SK-N-SH (cell line): ENCODE measurements around the gene STEAP3. TPM values are rescaled to one million over a fixed set of nuclear protein-coding genes. Genes with fewer than 3 reads are reported as not detected.

ENCODE experiments used
- CTCF ChIA-PET: fragments of 300-600, 350-600 bp; formaldehyde crosslinking; extraction: SDS; loops from one replicate; lab custom pipeline; 2021; lab: Yijun Ruan, JAX
- POLR2A ChIA-PET: fragments of 350-600 bp; sonication (Branson Sonifier 250); formaldehyde crosslinking; extraction: SDS; loops from one replicate; lab custom pipeline; 2020; ENCODE audit warnings: antibody characterized with exemption, inconsistent platforms; lab: Yijun Ruan, JAX
- DNase-seq: peaks from one replicate; pipeline ENCODE4 v3.0.0; 2012
- H2AFZ ChIP-seq: fragments of 200-600 bp; sonication (generic); 2 replicates; pipeline ENCODE4 v1.8.1; 2016; ENCODE audit warnings: antibody characterized with exemption, mild to moderate bottlenecking, low read depth
- H3F3A ChIP-seq: fragments of 200-600 bp; sonication (generic); replicated peaks from 2 replicates; pipeline ENCODE3; 2016; ENCODE audit warnings: antibody characterized with exemption, mild to moderate bottlenecking; ENCODE audit not compliant: insufficient read depth
- H3K27ac ChIP-seq, 2 experiments: fragments of 200-500 bp in 1 of 2; fragments of 200-600 bp in 1 of 2; sonication (Bioruptor generic) in 1 of 2; sonication (generic), shearing (Covaris generic) in 1 of 2; 2 replicates each; pipeline versions ENCODE4 v1.5.1 to v1.6.1; 2014 to 2016; ENCODE audit warnings: low read depth in 2 of 2, inconsistent platforms in 1 of 2, low read length in 1 of 2, mild to moderate bottlenecking in 1 of 2, mixed read lengths in 1 of 2
- H3K27me3 ChIP-seq: fragments of 200-600 bp; sonication (generic), shearing (Covaris generic); 2 replicates; pipeline ENCODE4 v1.6.1; 2016; ENCODE audit warnings: mixed run types; ENCODE audit not compliant: insufficient read depth
- H3K36me3 ChIP-seq, 2 experiments: fragments of 200-500 bp in 1 of 2; fragments of 200-600 bp in 1 of 2; sonication (Bioruptor generic) in 1 of 2; sonication (generic) in 1 of 2; replicated peaks in 1 of 2; 2 replicates each; pipeline versions ENCODE3 to v1.5.1; 2014 to 2016; ENCODE audit warnings: low read length in 1 of 2, mild to moderate bottlenecking in 1 of 2; ENCODE audit not compliant: insufficient read depth in 2 of 2, control insufficient read depth in 1 of 2
- H3K4me1 ChIP-seq, 2 experiments: fragments of 200-500 bp in 1 of 2; fragments of 200-600 bp in 1 of 2; sonication (Bioruptor generic) in 1 of 2; sonication (generic), shearing (Covaris generic) in 1 of 2; 2 replicates each; pipeline versions ENCODE4 v1.5.1 to v1.6.1; 2014 to 2016; ENCODE audit warnings: low read depth in 1 of 2, low read length in 1 of 2, mixed run types in 1 of 2; ENCODE audit not compliant: insufficient read depth in 2 of 2, control insufficient read depth in 1 of 2
- H3K4me2 ChIP-seq: fragments of 200-600 bp; sonication (generic), shearing (Covaris generic); 2 replicates; pipeline ENCODE4 v1.6.1; 2017; ENCODE audit warnings: mixed run types
- H3K4me3 ChIP-seq, 2 experiments: fragments of 200-500 bp in 1 of 2; fragments of 200-600 bp in 1 of 2; sonication (Bioruptor generic) in 1 of 2; sonication (generic), shearing (Covaris generic) in 1 of 2; 2 replicates each; pipeline versions ENCODE4 v1.5.1 to v1.8.1; 2014 to 2016; ENCODE audit warnings: low read depth in 2 of 2, inconsistent platforms in 1 of 2, low read length in 1 of 2, mild to moderate bottlenecking in 1 of 2, mixed read lengths in 1 of 2, moderate library complexity in 1 of 2
- H3K79me2 ChIP-seq: fragments of 200-600 bp; sonication (generic); 2 replicates; pipeline ENCODE4 v1.8.1; 2017; ENCODE audit warnings: mild to moderate bottlenecking; ENCODE audit not compliant: insufficient read depth
- H3K9ac ChIP-seq: fragments of 200-600 bp; sonication (generic); 2 replicates; pipeline ENCODE4 v1.6.1; 2017; ENCODE audit warnings: mixed run types
- H3K9me2 ChIP-seq: fragments of 200-600 bp; sonication (generic); 2 replicates; pipeline ENCODE4 v1.6.1; 2017; ENCODE audit warnings: mixed run types
- H3K9me3 ChIP-seq: fragments of 200-600 bp; sonication (generic); 2 replicates; pipeline ENCODE4 v1.6.1; 2017; ENCODE audit warnings: mixed run types, mild to moderate bottlenecking, moderate library complexity
- H4K20me1 ChIP-seq: fragments of 200-600 bp; sonication (generic); 2 replicates; pipeline ENCODE4 v1.6.1; 2017; ENCODE audit warnings: mild to moderate bottlenecking, mixed run types; ENCODE audit not compliant: insufficient read depth
- CHD2 ChIP-seq: fragments of 150-350 bp; IDR thresholded peaks from 2 replicates; pipeline ENCODE4 v1.6.1; 2018; ENCODE audit warnings: low read length; ENCODE audit not compliant: partially characterized antibody
- ELF1 ChIP-seq: IDR thresholded peaks from 2 replicates; pipeline ENCODE4 v1.4.0; 2012
- EP300 ChIP-seq, 2 experiments: IDR thresholded peaks; 2 replicates each; pipeline versions ENCODE4 v1.4.0 to v1.6.1; 2012; ENCODE audit warnings: borderline replicate concordance in 1 of 2, low read depth in 1 of 2, low read length in 1 of 2
- FOSL2 ChIP-seq: IDR thresholded peaks from 2 replicates; pipeline ENCODE4 v1.4.0; 2012; ENCODE audit warnings: low read depth, mild to moderate bottlenecking, moderate library complexity, borderline replicate concordance
- MAX ChIP-seq: IDR thresholded peaks from 2 replicates; pipeline ENCODE4 v1.4.0; 2012; ENCODE audit warnings: low read depth
- NFIC ChIP-seq: IDR thresholded peaks from 2 replicates; pipeline ENCODE4 v1.4.0; 2012; ENCODE audit warnings: borderline replicate concordance
- NRF1 ChIP-seq: IDR thresholded peaks from 2 replicates; pipeline ENCODE4 v1.6.1; 2012; ENCODE audit warnings: low read depth, mild to moderate bottlenecking, low read length
- PBX3 ChIP-seq: IDR thresholded peaks from 2 replicates; pipeline ENCODE4; 2012
- POLR2AphosphoS5 ChIP-seq: IDR thresholded peaks from 2 replicates; pipeline ENCODE4 v1.6.1; 2012; ENCODE audit warnings: low read depth, low read length
- REST ChIP-seq: IDR thresholded peaks from 2 replicates; pipeline ENCODE4 v1.6.1; 2012; ENCODE audit warnings: mild to moderate bottlenecking, low read depth, low read length, moderate library complexity
- RXRA ChIP-seq: IDR thresholded peaks from 2 replicates; pipeline ENCODE4 v1.4.0; 2012; ENCODE audit warnings: low read depth, mild to moderate bottlenecking, borderline replicate concordance
- SMC3 ChIP-seq: IDR thresholded peaks from 2 replicates; pipeline ENCODE4 v1.6.1; 2012; ENCODE audit warnings: low read depth, low read length, improper control_type of control experiment
- whole genome bisulfite sequencing: methylation state at CpG from one replicate; pipeline ENCODE4 v1.1.6; 2017; ENCODE audit warnings: low lambda C conversion rate; 5-methylcytosine and 5-hydroxymethylcytosine counted together
- polyA plus RNA-seq, 3 experiments: library from polyadenylated mRNA; depleted of rRNA; stranded (reverse); fragments of >200 nt; gene quantifications; 2 replicates each; pipeline ENCODE4 v1.2.3, GENCODE V29; 2012

The STEAP3 gene
- polyA plus RNA-seq, 1 of the 3 experiments (the other 2 are of a cell fraction) = 30.6 TPM

DNA sequence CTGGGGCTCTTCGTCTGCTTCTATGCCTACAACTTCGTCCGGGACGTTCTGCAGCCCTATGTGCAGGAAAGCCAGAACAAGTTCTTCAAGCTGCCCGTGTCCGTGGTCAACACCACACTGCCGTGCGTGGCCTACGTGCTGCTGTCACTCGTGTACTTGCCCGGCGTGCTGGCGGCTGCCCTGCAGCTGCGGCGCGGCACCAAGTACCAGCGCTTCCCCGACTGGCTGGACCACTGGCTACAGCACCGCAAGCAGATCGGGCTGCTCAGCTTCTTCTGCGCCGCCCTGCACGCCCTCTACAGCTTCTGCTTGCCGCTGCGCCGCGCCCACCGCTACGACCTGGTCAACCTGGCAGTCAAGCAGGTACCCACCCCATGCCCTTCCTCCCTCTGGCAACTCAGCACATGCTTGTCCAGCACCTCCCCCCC is 24.2 kb downstream of the STEAP3 start (continued):
- no peak for TF ChIP-seq ELF1
- no peak for TF ChIP-seq FOSL2
- no peak for TF ChIP-seq CHD2
- TF ChIP-seq POLR2AphosphoS5 = no peak
- TF ChIP-seq EP300 (IDR thresholded peaks at IDR 0.05; ENCODE audit: borderline replicate concordance in 1 of 2, low read depth in 1 of 2, low read length in 1 of 2) = no peak
- no peak for TF ChIP-seq PBX3
- no peak for TF ChIP-seq NFIC

GRCh38 chr2:119248311-119248710 is 24.7 kb downstream of the STEAP3 start:
- Histone ChIP-seq H3K36me3 (peaks cover 2 to 5% of the 10 kb centered on the region in 2 experiments), H3K79me2 (no peaks in the 10 kb centered on the region), H2AFZ (no peak overlapping the region)
- TF ChIP-seq ELF1 = no peak
- no peak for TF ChIP-seq SMC3
- no peak for TF ChIP-seq MAX
- TF ChIP-seq, all 33 proteins: peak for 0
- ChIA-PET POLR2A (no interaction called here), CTCF (interaction anchor here (0.9 kb wide), 1 partner anchor 8 kb away, joined by 3 read pairs; no protein-coding TSS in a partner anchor)
- Histone ChIP-seq H4K20me1 (no peaks in the 10 kb centered on the region), H3K4me1 (peaks cover 0 to 18% of the 10 kb centered on the region in 2 experiments; a peak in 3 of 4 replicates), H3K27ac (no peak overlapping the region), H3K27me3 (no peaks in the 10 kb centered on the region), H3F3A (peaks cover 21% of the 10 kb centered on the region), H3K9ac (no peak overlapping the region), H3K4me3 (no peak overlapping the region), H3K9me2 (no peaks in the 10 kb centered on the region), H3K4me2 (no peak overlapping the region), H3K9me3 (no peaks in the 10 kb centered on the region)
- WGBS = 88% methylated on average over 7 of the region's 7 CpGs
- no peak for DNase-seq

DNA sequence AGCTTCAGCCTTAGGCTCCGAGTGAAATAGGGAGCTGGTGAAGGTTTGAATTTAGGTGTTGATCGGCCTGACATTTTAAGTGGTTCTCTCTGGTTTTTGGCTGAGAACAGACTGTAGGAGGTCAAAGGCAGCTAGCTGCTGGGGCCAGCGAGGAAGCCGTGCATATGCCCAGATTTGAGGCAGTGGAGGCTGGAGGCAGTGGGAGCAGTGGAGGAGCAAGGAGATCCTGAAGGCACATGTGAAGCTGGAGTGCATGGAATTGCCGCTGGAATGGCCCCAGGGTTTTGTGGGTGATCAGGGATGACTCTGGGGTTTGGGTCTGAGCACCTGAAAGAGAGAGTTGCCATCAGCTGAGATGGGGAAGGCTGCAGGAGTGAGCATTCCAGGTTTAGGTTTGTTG is 25.1 kb downstream of the STEAP3 start:
- no peak for DNase-seq
- CTCF ChIA-PET = interaction anchor here (0.9 kb wide), 1 partner anchor 8 kb away, joined by 3 read pairs; no protein-coding TSS in a partner anchor
- peaks cover 0 to 21% of the 10 kb centered on the region in 2 experiments; a peak in 3 of 4 replicates for H3K4me1 ChIP-seq
- H3K9me3 ChIP-seq = no peaks in the 10 kb centered on the region
- no peak overlapping the region for H3K4me3 ChIP-seq
- H3K79me2 ChIP-seq = no peaks in the 10 kb centered on the region
- peaks cover 25% of the 10 kb centered on the region for H3F3A ChIP-seq
- TF ChIP-seq NFIC = no peak
- no peak for TF ChIP-seq RXRA
- TF ChIP-seq REST = no peak
- TF ChIP-seq NRF1 = no peak
- no peak for TF ChIP-seq EP300 (IDR thresholded peaks at IDR 0.05; ENCODE audit: borderline replicate concordance in 1 of 2, low read depth in 1 of 2, low read length in 1 of 2)
- no peak for TF ChIP-seq MAX
- no peaks in the 10 kb centered on the region for H4K20me1 ChIP-seq
- H2AFZ ChIP-seq = no peak overlapping the region
- H3K27me3 ChIP-seq = no peaks in the 10 kb centered on the region
- WGBS = 96% methylated on average over 5 of the region's 5 CpGs
- H3K9me2 ChIP-seq = no peaks in the 10 kb centered on the region
- no peak overlapping the region for H3K9ac ChIP-seq
- peaks cover 2 to 5% of the 10 kb centered on the region in 2 experiments for H3K36me3 ChIP-seq
- no peak overlapping the region for H3K27ac ChIP-seq
- POLR2A ChIA-PET = no interaction called here
- no peak overlapping the region for H3K4me2 ChIP-seq
